ENCODE data around the gene TRABD2B. TPM values are rescaled to one million over a fixed set of nuclear protein-coding genes. Genes with fewer than 3 reads are reported as not detected.

TRABD2B gene
- total and polyA plus RNA-seq, 2 of the 4 experiments (the other 2 are of a cell fraction): not detected

GRCh38 chr1:47794530-47794929, 202.7 kb downstream of the TRABD2B start:
- ChIA-PET POLR2A (ENCODE audit: unreplicated experiment) (no interaction called here), CTCF (interaction anchor here (0.6 kb wide), 1 partner anchor 8 kb away, joined by 3 read pairs; no protein-coding TSS in a partner anchor)
- H4K91ac ChIP-seq (ENCODE audit: insufficient read depth, low read depth, low read length): no peak overlapping the region
- in situ Hi-C loops (cut with MboI; ENCODE audit: low sequenced_read_pairs) (no loop called here), intact Hi-C loops (cut with micrococcal nuclease) (no loop called here), dilution Hi-C loops (cut with HindIII; ENCODE audit: low sequenced_read_pairs, unreplicated experiment) (no loop called here)
- H3K27ac ChIP-seq (ENCODE audit: insufficient read depth, low read length): no peak overlapping the region
- no peaks in the 10 kb centered on the region for H3K9me3 ChIP-seq (ENCODE audit: control insufficient read depth, insufficient read depth, low read length)
- no peak overlapping the region for H3K23ac ChIP-seq (ENCODE audit: low read depth, low read length)
- DNase-seq (no peak), ATAC-seq (ENCODE audit: low read depth) (no peak)
- H3K9me1 ChIP-seq (ENCODE audit: insufficient read depth, low read length): no peaks in the 10 kb centered on the region
- no peak overlapping the region for H4K8ac ChIP-seq (ENCODE audit: low read depth in 2 of 2, low read length in 2 of 2)
- H3K14ac ChIP-seq (replicated peaks; ENCODE audit: low read depth, low read length): no peak overlapping the region
- H2BK15ac ChIP-seq (ENCODE audit: low read depth, low read length): no peak overlapping the region
- H3K9ac ChIP-seq (ENCODE audit: low read depth, low read length): no peak overlapping the region
- TF ChIP-seq RFX5 (IDR thresholded peaks at IDR 0.05; ENCODE audit: low read depth, low read length): no peak
- no peak for TF ChIP-seq MAZ (IDR thresholded peaks at IDR 0.05; ENCODE audit: borderline replicate concordance, low read depth, low read length)
- no peak for TF ChIP-seq MAFK (IDR thresholded peaks at IDR 0.05; ENCODE audit: low read depth, low read length)
- H3K36me3 ChIP-seq (ENCODE audit: control insufficient read depth, insufficient read depth, low read length): no peaks in the 10 kb centered on the region
- no TSS peak for BruUV-seq (replicated peaks)
- no peaks in the 10 kb centered on the region for H3K79me1 ChIP-seq (ENCODE audit: low read depth in 1 of 2, low read length in 2 of 2)
- H3K56ac ChIP-seq (ENCODE audit: extremely low read depth, insufficient read depth, low read length): no peak overlapping the region
- H3K4me3 ChIP-seq (ENCODE audit: insufficient read depth, low read depth, low read length): no peak overlapping the region
- no peaks in the 10 kb centered on the region for H3K4me1 ChIP-seq (ENCODE audit: control insufficient read depth, insufficient read depth, low read length)
- H2BK120ac ChIP-seq (ENCODE audit: low read depth, low read length): no peak overlapping the region
- no CpG with 5 or more reads among the region's 9 CpGs for WGBS, 2 experiments (ENCODE audit: extremely low coverage in 2 of 2, insufficient read length in 1 of 2)
- H3K27me3 ChIP-seq (ENCODE audit: control insufficient read depth, insufficient read depth, low read length): no peaks in the 10 kb centered on the region
- H2AK5ac ChIP-seq (ENCODE audit: low read depth, low read length): no peak overlapping the region
- H4K5ac ChIP-seq (ENCODE audit: low read depth, low read length): no peak overlapping the region
- no peak overlapping the region for H3K18ac ChIP-seq (ENCODE audit: low read depth, low read length)
- H2BK5ac ChIP-seq (ENCODE audit: low read depth, low read length, poor library complexity, severe bottlenecking): no peak overlapping the region
- no peak overlapping the region for H3K4ac ChIP-seq (ENCODE audit: low read depth, low read length)
- no peaks in the 10 kb centered on the region for H4K20me1 ChIP-seq (ENCODE audit: insufficient read depth, low read length)
- no peak overlapping the region for H2AFZ ChIP-seq (replicated peaks; ENCODE audit: low read length, poor library complexity)
- no peak overlapping the region for H3K4me2 ChIP-seq (ENCODE audit: low read depth, low read length)
- no peak overlapping the region for H2BK20ac ChIP-seq (ENCODE audit: low read depth, low read length)
- H2AK9ac ChIP-seq (replicated peaks; ENCODE audit: low read depth, low read length, poor library complexity): no peak overlapping the region
